ENCODE measurements around the gene L3MBTL4. TPM values are rescaled to one million over a fixed set of nuclear protein-coding genes. Genes with fewer than 3 reads are reported as not detected.

The L3MBTL4 gene
- total RNA-seq, 2 donors from 2014 or later: 10.9 to 11.2 TPM

DNA sequence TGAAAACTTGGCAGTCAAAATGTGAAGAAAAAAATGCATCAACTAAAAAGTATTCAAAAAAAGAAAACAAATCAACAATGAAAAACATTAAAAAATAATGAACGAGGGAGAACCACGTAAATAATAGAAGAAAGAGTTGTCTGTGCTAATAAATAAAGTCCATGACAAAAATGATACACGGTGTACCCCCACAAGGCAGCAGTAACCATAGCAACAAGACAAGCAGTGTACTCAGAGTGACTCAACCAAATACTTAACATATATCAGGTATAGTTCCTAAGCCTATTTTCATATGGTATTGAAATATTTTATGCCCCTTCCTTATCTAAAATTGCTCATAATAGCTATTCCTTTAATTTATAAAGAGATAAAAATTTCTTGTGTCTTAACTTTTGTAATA is 357.1 kb downstream of the L3MBTL4 start:
- H3K4me3 ChIP-seq: no peak overlapping the region
- no peak overlapping the region for H3K27ac ChIP-seq
- no peaks in the 10 kb centered on the region for H3K27me3 ChIP-seq
- intact Hi-C loops (cut with DNase I): no loop called here
- TF ChIP-seq POLR2A (IDR thresholded peaks at IDR 0.05): no peak
- TF ChIP-seq, protein P1, sequence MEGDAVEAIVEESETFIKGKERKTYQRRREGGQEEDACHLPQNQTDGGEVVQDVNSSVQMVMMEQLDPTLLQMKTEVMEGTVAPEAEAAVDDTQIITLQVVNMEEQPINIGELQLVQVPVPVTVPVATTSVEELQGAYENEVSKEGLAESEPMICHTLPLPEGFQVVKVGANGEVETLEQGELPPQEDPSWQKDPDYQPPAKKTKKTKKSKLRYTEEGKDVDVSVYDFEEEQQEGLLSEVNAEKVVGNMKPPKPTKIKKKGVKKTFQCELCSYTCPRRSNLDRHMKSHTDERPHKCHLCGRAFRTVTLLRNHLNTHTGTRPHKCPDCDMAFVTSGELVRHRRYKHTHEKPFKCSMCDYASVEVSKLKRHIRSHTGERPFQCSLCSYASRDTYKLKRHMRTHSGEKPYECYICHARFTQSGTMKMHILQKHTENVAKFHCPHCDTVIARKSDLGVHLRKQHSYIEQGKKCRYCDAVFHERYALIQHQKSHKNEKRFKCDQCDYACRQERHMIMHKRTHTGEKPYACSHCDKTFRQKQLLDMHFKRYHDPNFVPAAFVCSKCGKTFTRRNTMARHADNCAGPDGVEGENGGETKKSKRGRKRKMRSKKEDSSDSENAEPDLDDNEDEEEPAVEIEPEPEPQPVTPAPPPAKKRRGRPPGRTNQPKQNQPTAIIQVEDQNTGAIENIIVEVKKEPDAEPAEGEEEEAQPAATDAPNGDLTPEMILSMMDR (IDR thresholded peaks at IDR 0.05): no peak
- no peaks in the 10 kb centered on the region for H3K36me3 ChIP-seq (replicated peaks in 1 of 2; ENCODE audit: insufficient read depth in 1 of 2, low read depth in 2 of 2)
- DNase-seq (no peak), ATAC-seq (no peak)
- WGBS, 2 donors: 68 to 81% methylated on average over 3 of the region's 3 CpGs
- H3K9me3 ChIP-seq: no peaks in the 10 kb centered on the region
- H3K4me1 ChIP-seq: no peaks in the 10 kb centered on the region

DNA sequence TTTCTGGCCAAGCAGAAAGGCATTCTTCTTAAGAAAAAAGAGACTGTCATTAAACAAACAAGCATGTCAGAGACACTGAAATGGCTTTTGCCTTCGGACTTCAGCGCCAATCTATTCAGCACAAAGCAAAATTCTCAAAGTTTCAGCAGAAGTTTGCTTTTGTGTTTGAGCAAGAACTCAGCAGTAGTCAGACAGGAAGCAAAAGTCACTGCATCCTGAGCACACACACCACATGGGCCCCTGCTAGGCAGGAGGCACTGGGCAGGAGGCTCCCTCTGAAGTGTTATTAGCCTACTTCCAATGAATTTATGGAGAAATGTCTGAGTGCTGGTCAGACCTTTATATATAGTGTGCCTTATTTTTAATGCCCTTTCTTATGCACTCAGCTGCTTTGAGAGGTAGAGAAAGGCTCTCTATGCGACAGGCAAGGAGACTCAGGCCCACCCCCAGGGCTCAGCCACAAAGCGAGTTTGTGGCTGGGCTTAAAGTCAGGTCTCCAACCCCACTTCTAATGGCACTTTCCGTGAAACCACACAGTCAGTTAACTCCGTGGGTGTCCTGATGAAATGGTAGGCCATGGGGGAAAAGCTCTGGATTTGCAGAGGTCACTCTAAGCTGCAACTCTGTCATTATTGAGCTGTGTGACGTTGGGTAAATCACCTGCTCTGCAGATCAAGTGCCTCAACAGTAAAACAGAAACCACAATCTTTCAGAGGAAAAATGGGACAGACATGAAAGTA is 358.4 kb downstream of the L3MBTL4 start:
- Histone ChIP-seq H3K4me1 (no peaks in the 10 kb centered on the region), H3K9me3 (no peaks in the 10 kb centered on the region), H3K36me3 (replicated peaks in 1 of 2; ENCODE audit: insufficient read depth in 1 of 2, low read depth in 2 of 2) (no peaks in the 10 kb centered on the region), H3K27me3 (no peaks in the 10 kb centered on the region), H3K4me3 (no peak overlapping the region), H3K27ac (no peak overlapping the region)
- DNase-seq (no peak), ATAC-seq (no peak)
- intact Hi-C loops (cut with DNase I): no loop called here
- WGBS, 2 donors: 75 to 80% methylated on average over 7 of the region's 7 CpGs
- TF ChIP-seq POLR2A (IDR thresholded peaks at IDR 0.05): no peak
- TF ChIP-seq, protein P1 (IDR thresholded peaks at IDR 0.05): no peak

DNA sequence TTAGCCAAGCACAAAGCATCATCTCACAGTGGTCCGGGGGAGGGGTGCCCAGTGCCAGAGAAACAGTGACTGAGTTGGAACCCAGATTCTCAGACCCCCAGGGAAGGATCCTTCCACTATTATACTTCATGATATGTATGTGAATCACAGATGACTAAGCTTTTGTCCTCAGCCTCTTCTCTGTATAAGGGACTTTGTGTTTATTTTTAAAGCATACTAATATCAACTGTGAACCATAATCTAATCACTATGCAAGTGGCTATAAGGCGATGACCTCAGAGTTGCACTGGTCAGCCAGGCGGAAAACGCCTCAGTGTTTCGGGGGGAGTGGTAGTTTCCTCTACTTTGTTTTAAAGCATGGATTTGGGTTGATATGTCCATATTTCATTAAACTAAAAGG is 359.0 kb downstream of the L3MBTL4 start:
- no peak for DNase-seq
- H3K27me3 ChIP-seq: no peaks in the 10 kb centered on the region
- WGBS, 2 donors: 86 to 93% methylated on average over 5 of the region's 5 CpGs
- intact Hi-C loops (cut with DNase I): no loop called here
- H3K4me1 ChIP-seq: no peaks in the 10 kb centered on the region
- no peak overlapping the region for H3K27ac ChIP-seq
- ATAC-seq: no peak
- no peaks in the 10 kb centered on the region for H3K36me3 ChIP-seq (replicated peaks in 1 of 2; ENCODE audit: insufficient read depth in 1 of 2, low read depth in 2 of 2)
- no peak overlapping the region for H3K4me3 ChIP-seq
- no peak for TF ChIP-seq POLR2A (IDR thresholded peaks at IDR 0.05)
- TF ChIP-seq, protein P1 (IDR thresholded peaks at IDR 0.05): no peak
- no peaks in the 10 kb centered on the region for H3K9me3 ChIP-seq

DNA sequence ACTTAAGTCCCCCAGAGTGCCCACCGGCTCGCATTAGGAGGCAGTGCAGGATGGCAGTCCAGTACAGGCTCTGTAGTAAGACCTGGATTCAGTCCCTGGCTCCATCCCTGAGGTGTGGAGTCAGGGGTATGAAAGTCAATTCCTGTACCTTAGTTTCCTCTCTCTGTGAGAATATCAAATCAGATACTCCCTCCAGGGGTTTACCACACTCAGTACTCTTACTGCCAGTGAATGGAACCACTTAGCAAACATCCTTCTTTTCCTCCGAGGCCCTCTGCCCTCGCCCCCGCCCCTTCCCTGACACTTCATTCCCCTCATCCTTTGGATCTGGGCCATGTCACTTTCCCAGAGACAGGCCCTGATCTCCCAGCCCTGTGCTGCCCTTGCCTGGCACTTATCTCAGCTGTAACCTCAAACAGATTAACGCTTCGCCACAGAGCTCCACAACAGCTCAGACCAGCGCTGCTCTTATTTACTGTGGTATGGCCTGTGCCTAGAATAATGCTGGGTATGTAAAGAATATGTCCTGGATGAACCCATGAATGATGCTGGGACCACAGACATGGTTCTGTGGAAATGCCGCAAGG is 360.4 kb downstream of the L3MBTL4 start:
- H3K27ac ChIP-seq: no peak overlapping the region
- no peak for ATAC-seq
- DNase-seq: no peak
- TF ChIP-seq POLR2A (IDR thresholded peaks at IDR 0.05): no peak
- TF ChIP-seq, protein P1 (IDR thresholded peaks at IDR 0.05): no peak
- no peak overlapping the region for H3K4me3 ChIP-seq
- H3K27me3 ChIP-seq: no peaks in the 10 kb centered on the region
- no peaks in the 10 kb centered on the region for H3K9me3 ChIP-seq
- intact Hi-C loops (cut with DNase I): no loop called here
- no peaks in the 10 kb centered on the region for H3K4me1 ChIP-seq
- H3K36me3 ChIP-seq (replicated peaks in 1 of 2; ENCODE audit: insufficient read depth in 1 of 2, low read depth in 2 of 2): no peaks in the 10 kb centered on the region
- 89 to 91% methylated on average over 9 of the region's 9 CpGs for WGBS, 2 donors

Measured in body of pancreas (tissue), 4 donors.